HepG2 (cell line): Measurements from ENCODE around the gene IRF1. TPM values are rescaled to one million over a fixed set of nuclear protein-coding genes. Genes with fewer than 3 reads are reported as not detected.

Experiments used
- ATAC-seq: fragments of 200-7000 bp; cut with Tn5 transposase; 3 replicates; pipeline ENCODE4 v1.9.1; 2020; ENCODE audit warnings: mild to moderate bottlenecking, moderate library complexity
- BruUV-seq: library from RNA; stranded (reverse); fragments of 400-500 nt; replicated peaks from 2 replicates; lab custom pipeline; 2021; lab: Mats Ljungman, UMichigan
- CTCF ChIA-PET: fragments of 300-600 bp; formaldehyde crosslinking; extraction: SDS; loops from one replicate; lab custom pipeline; 2021; ENCODE audit warnings: low total read pairs, inconsistent platforms, low intra/inter-chr PET ratio; lab: Yijun Ruan, JAX
- POLR2A ChIA-PET: fragments of 350-600 bp; sonication (Branson Sonifier 250); formaldehyde crosslinking; loops from one replicate; lab custom pipeline; 2020; ENCODE audit warnings: antibody characterized with exemption, inconsistent platforms; lab: Yijun Ruan, JAX
- DNase-seq: peaks from one replicate; pipeline ENCODE4 v3.0.0-alpha.2; 2015; ENCODE audit warnings: low spot score
- FAIRE-seq: peaks from 3 replicates; lab custom pipeline; 2011; peaks lifted over from hg19 to GRCh38; lab: Jason Lieb, UNC
- H2AFZ ChIP-seq: one replicate; pipeline ENCODE4 v1.6.1; 2011; ENCODE audit warnings: low read length, inconsistent platforms
- H3K27ac ChIP-seq: fragments of 300-600 bp; 3 replicates; pipeline ENCODE4 v1.8.0; 2011; ENCODE audit warnings: mixed run types, mild to moderate bottlenecking, mixed read lengths, low read length, inconsistent platforms; ENCODE audit not compliant: insufficient read depth; ENCODE audit errors: extremely low read length
- H3K27me3 ChIP-seq, 2 experiments: fragments of 200-600 bp in 1 of 2; 2 replicates in 1 of 2; 3 replicates in 1 of 2; pipeline versions ENCODE4 v1.6.0 to v1.8.0; 2011; ENCODE audit warnings: low read length in 2 of 2, mild to moderate bottlenecking in 2 of 2, moderate library complexity in 2 of 2, inconsistent platforms in 1 of 2; ENCODE audit not compliant: insufficient read depth in 2 of 2, control insufficient read depth in 1 of 2
- H3K36me3 ChIP-seq, 2 experiments: fragments of 200-600 bp in 1 of 2; replicated peaks in 1 of 2; 2 replicates in 1 of 2; 3 replicates in 1 of 2; pipeline versions ENCODE4 v1.5.1 to v1.8.0; 2011; ENCODE audit warnings: low read length in 2 of 2, inconsistent platforms in 1 of 2; ENCODE audit not compliant: insufficient read depth in 2 of 2, control insufficient read depth in 1 of 2
- H3K4me1 ChIP-seq: 2 replicates; pipeline ENCODE4 v1.5.1; 2012; ENCODE audit warnings: low read length, inconsistent platforms; ENCODE audit not compliant: insufficient read depth
- H3K4me2 ChIP-seq: 2 replicates; pipeline ENCODE4 v1.6.0; 2011; ENCODE audit warnings: low read depth, low read length, inconsistent platforms
- H3K4me3 ChIP-seq, 3 experiments: fragments of 200-600 bp in 1 of 3; sonication (generic), shearing (Covaris generic) in 1 of 3; replicated peaks in 1 of 3; 2 replicates each; pipeline ENCODE4 v1.5.1; 2011 to 2016; ENCODE audit warnings: low read length in 3 of 3, inconsistent platforms in 2 of 3, low read depth in 2 of 3, mild to moderate bottlenecking in 2 of 3, control low read depth in 1 of 3, mixed read lengths in 1 of 3; ENCODE audit not compliant: insufficient read depth in 1 of 3
- H3K79me2 ChIP-seq: one replicate; pipeline ENCODE4 v1.6.1; 2011; ENCODE audit warnings: low read length, inconsistent platforms; ENCODE audit not compliant: insufficient read depth
- H3K9ac ChIP-seq: 2 replicates; pipeline ENCODE4 v1.6.0; 2011; ENCODE audit warnings: mild to moderate bottlenecking, low read depth, low read length, inconsistent platforms; ENCODE audit not compliant: insufficient read depth
- H3K9me3 ChIP-seq: 2 replicates; pipeline ENCODE4 v1.5.1; 2012; ENCODE audit warnings: mild to moderate bottlenecking, low read length
- H4K20me1 ChIP-seq: 2 replicates; pipeline ENCODE4 v1.6.0; 2011; ENCODE audit warnings: inconsistent platforms, mild to moderate bottlenecking, low read length, moderate library complexity; ENCODE audit not compliant: insufficient read depth
- CSRNP2 ChIP-seq: sonication (generic); formaldehyde crosslinking; conservative IDR thresholded peaks from 2 replicates; pipeline ENCODE4 v1.8.0; 2022; ENCODE audit warnings: low read depth, missing genetic modification reagents
- SP4 ChIP-seq: sonication (generic); formaldehyde crosslinking; IDR thresholded peaks from 2 replicates; pipeline ENCODE4 v1.8.1; 2023; ENCODE audit warnings: mild to moderate bottlenecking, missing genetic modification reagents
- ZFX ChIP-seq: sonication (generic); formaldehyde crosslinking; IDR thresholded peaks from 2 replicates; pipeline ENCODE4 v1.4.0; 2020; ENCODE audit warnings: mild to moderate bottlenecking, low read depth, missing genetic modification reagents, moderate library complexity
- ZFY ChIP-seq: sonication (generic); formaldehyde crosslinking; IDR thresholded peaks from 2 replicates; pipeline ENCODE4 v1.4.0; 2020; ENCODE audit warnings: missing genetic modification reagents
- ZNF318 ChIP-seq: sonication (generic); formaldehyde crosslinking; IDR thresholded peaks from 2 replicates; pipeline ENCODE4 v1.4.0; 2020; ENCODE audit warnings: mild to moderate bottlenecking, missing genetic modification reagents
- WGBS: methylation state at CpG from one replicate; pipeline ENCODE4 v1.1.6; 2017; ENCODE audit warnings: low lambda C conversion rate; 5-methylcytosine and 5-hydroxymethylcytosine counted together
- in situ Hi-C: cut with HindIII; loops from 2 replicates; pipeline ENCODE4 v1.10.0; 2017; ENCODE audit warnings: low pct_unique_long_range_greater_than_20kb; ENCODE audit not compliant: extremely low pct_ligation_motif_present
- intact Hi-C: fragments of 100-400 bp; cut with micrococcal nuclease; formaldehyde crosslinking; loops from one replicate; pipeline ENCODE4 v1.10.0; 2022; ENCODE audit not compliant: unreplicated experiment
- polyA plus RNA-seq, 8 experiments: library from polyadenylated mRNA; depleted of rRNA in 3 of 8; stranded (reverse) in 7 of 8; unstranded in 1 of 8; fragments of >200 nt; fragmentation: Illumina TruSeq in 4 of 8; extraction: Trizol in 4 of 8; gene quantifications; 2 replicates each; pipeline versions ENCODE4 v1.2.1 to v1.2.3, GENCODE V29; 2011 to 2016; ENCODE audit warnings: low read depth in 4 of 8, missing spikeins in 1 of 8, mixed read lengths in 1 of 8; ENCODE audit not compliant: insufficient read depth in 1 of 8
- total RNA-seq, 5 experiments: library from RNA; depleted of rRNA; stranded (reverse); fragments of >200 nt; fragmentation: Illumina TruSeq; extraction: Trizol; gene quantifications; 2 replicates each; pipeline ENCODE4 v1.2.3, GENCODE V29; 2016; ENCODE audit warnings: low read depth in 1 of 5

Gene IRF1
- total and polyA plus RNA-seq, 2 of the 13 experiments (the other 11 are each of a cell fraction or from before 2014, with no cell fraction given): 4.1 to 8.8 TPM

- H2AFZ ChIP-seq: no peak overlapping the region
- H3K36me3 ChIP-seq: no peaks in the 10 kb centered on the region
- peak overlapping the region; percentile 61 for H3K27ac ChIP-seq
- ATAC-seq: peak; percentile 8
- H3K9me3 ChIP-seq: no peaks in the 10 kb centered on the region
- peak overlapping the region; percentile 45; the same call in 1 of the 2 replicates for H3K9ac ChIP-seq
- CTCF ChIA-PET: no interaction called here
- BruUV-seq: no TSS peak
- in situ Hi-C loops: no loop called here
- no peaks in the 10 kb centered on the region for H3K79me2 ChIP-seq
- DNase-seq: no peak
- peak; percentile 37; the same call in 1 of the 2 replicates for TF ChIP-seq ZFX (CRISPR knock-in tag)
- 0 out of 2 replicates have a peak, but pooled peaks have one; percentile 8 for TF ChIP-seq SP4
- TF ChIP-seq ZFY (CRISPR knock-in tag): peak; percentile 1; the same call in 1 of the 2 replicates
- TF ChIP-seq ZNF318 (CRISPR knock-in tag): 0 out of 2 replicates have a peak, but pooled peaks have one; percentile 18
- TF ChIP-seq CSRNP2 (CRISPR knock-in tag): no peak
- TF ChIP-seq, all 625 proteins: peak for 4
- Histone ChIP-seq H3K27me3 (no peaks in the 10 kb centered on the region), H3K4me2 (peak overlapping the region; percentile 81), H4K20me1 (no peaks in the 10 kb centered on the region), H3K4me1 (peaks cover 61% of the 10 kb centered on the region), H3K4me3 (peak overlapping the region in 2 of 3 experiments; percentile 17 to 56; a peak in 3 of 6 replicates)
- intact Hi-C loops: no loop called here
- POLR2A ChIA-PET: interaction anchor here (0.9 to 7.9 kb wide), 8 partner anchors 8 to 181 kb away, joined by 3 to 99 read pairs (median 3); partner anchors contain the start of genes IRF1 and SLC22A4
- WGBS: 7% methylated on average over 4 of the region's 4 CpGs
- FAIRE-seq: no peak
Observed at GRCh38 chr5:132474881-132475496, 15.6 kb downstream of the IRF1 start.
